Measurements from ENCODE around the gene OVOL3.

OVOL3 gene

GRCh38 chr19:36152352-36153091 lies 41.6 kb downstream of the OVOL3 start, which contains the start of gene COX7A1:
COX7A1 (minus strand) TSS chr19:36152447; CDS start chr19:36152407, 40 bp downstream.
- Histone ChIP-seq H3K36me3 (peaks cover 24% of the 10 kb centered on the region), H3K9me3 (ENCODE audit: severe bottlenecking) (no peaks in the 10 kb centered on the region), H3K27me3 (ENCODE audit: insufficient read depth, low read depth, severe bottlenecking) (no peaks in the 10 kb centered on the region), H3K4me3 (ENCODE audit: low read depth, low read length) (no peak within 1 kb of the TSS), H3K27ac (no peak within 1 kb of the TSS)
- TF ChIP-seq, protein P1, sequence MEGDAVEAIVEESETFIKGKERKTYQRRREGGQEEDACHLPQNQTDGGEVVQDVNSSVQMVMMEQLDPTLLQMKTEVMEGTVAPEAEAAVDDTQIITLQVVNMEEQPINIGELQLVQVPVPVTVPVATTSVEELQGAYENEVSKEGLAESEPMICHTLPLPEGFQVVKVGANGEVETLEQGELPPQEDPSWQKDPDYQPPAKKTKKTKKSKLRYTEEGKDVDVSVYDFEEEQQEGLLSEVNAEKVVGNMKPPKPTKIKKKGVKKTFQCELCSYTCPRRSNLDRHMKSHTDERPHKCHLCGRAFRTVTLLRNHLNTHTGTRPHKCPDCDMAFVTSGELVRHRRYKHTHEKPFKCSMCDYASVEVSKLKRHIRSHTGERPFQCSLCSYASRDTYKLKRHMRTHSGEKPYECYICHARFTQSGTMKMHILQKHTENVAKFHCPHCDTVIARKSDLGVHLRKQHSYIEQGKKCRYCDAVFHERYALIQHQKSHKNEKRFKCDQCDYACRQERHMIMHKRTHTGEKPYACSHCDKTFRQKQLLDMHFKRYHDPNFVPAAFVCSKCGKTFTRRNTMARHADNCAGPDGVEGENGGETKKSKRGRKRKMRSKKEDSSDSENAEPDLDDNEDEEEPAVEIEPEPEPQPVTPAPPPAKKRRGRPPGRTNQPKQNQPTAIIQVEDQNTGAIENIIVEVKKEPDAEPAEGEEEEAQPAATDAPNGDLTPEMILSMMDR (IDR thresholded peaks at IDR 0.05; ENCODE audit: low read depth, low read length): no peak
- DNase-seq: no peak

GRCh38 chr19:36153126-36153525 lies 42.2 kb downstream of the OVOL3 start:
- Histone ChIP-seq H3K9me3 (ENCODE audit: severe bottlenecking) (no peaks in the 10 kb centered on the region), H3K36me3 (peaks cover 24% of the 10 kb centered on the region), H3K27ac (no peak overlapping the region), H3K4me3 (ENCODE audit: low read depth, low read length) (no peak overlapping the region), H3K27me3 (ENCODE audit: insufficient read depth, low read depth, severe bottlenecking) (no peaks in the 10 kb centered on the region)
- no peak for DNase-seq
- TF ChIP-seq, protein P1 (IDR thresholded peaks at IDR 0.05; ENCODE audit: low read depth, low read length): no peak

- Histone ChIP-seq H3K27ac (no peak overlapping the region), H3K36me3 (peaks cover 16% of the 10 kb centered on the region), H3K4me3 (ENCODE audit: low read depth, low read length) (no peak overlapping the region), H3K9me3 (ENCODE audit: severe bottlenecking) (no peaks in the 10 kb centered on the region), H3K27me3 (ENCODE audit: insufficient read depth, low read depth, severe bottlenecking) (no peaks in the 10 kb centered on the region)
- TF ChIP-seq, protein P1 (IDR thresholded peaks at IDR 0.05; ENCODE audit: low read depth, low read length): no peak
- DNase-seq: no peak
Observed at GRCh38 chr19:36160821-36161596, 50.1 kb downstream of the OVOL3 start.
